Measurements from ENCODE around the gene CORO6.

CORO6 gene

GRCh38 chr17:29611351-29612093 lies 11.2 kb downstream of the CORO6 start:
- no peak for TF ChIP-seq REST (IDR thresholded peaks at IDR 0.05; ENCODE audit: insufficient read depth in 1 of 2, low read depth in 2 of 2, low read length in 2 of 2)
- no peak for TF ChIP-seq SIN3A (IDR thresholded peaks at IDR 0.05; ENCODE audit: borderline replicate concordance, insufficient read depth, low read length)
- no peak for TF ChIP-seq TAF1 (IDR thresholded peaks at IDR 0.05; ENCODE audit: borderline replicate concordance, insufficient read depth, low read length)
- no peak for TF ChIP-seq POLR2AphosphoS5 (IDR thresholded peaks at IDR 0.05; ENCODE audit: low read depth, low read length)
- no peak for TF ChIP-seq FOXP2 (optimal IDR thresholded peaks at IDR 0.05; ENCODE audit: borderline replicate concordance, extremely low read depth, extremely low read length, insufficient read depth)

GRCh38 chr17:29610395-29610794 lies 12.3 kb downstream of the CORO6 start:
- no peak for TF ChIP-seq FOXP2 (optimal IDR thresholded peaks at IDR 0.05; ENCODE audit: borderline replicate concordance, extremely low read depth, extremely low read length, insufficient read depth)
- no peak for TF ChIP-seq SIN3A (IDR thresholded peaks at IDR 0.05; ENCODE audit: borderline replicate concordance, insufficient read depth, low read length)
- TF ChIP-seq TAF1 (IDR thresholded peaks at IDR 0.05; ENCODE audit: borderline replicate concordance, insufficient read depth, low read length): no peak
- TF ChIP-seq REST (IDR thresholded peaks at IDR 0.05; ENCODE audit: insufficient read depth in 1 of 2, low read depth in 2 of 2, low read length in 2 of 2): no peak
- no peak for TF ChIP-seq POLR2AphosphoS5 (IDR thresholded peaks at IDR 0.05; ENCODE audit: low read depth, low read length)

GRCh38 chr17:29608986-29609385 lies 13.7 kb downstream of the CORO6 start:
- TF ChIP-seq SIN3A (IDR thresholded peaks at IDR 0.05; ENCODE audit: borderline replicate concordance, insufficient read depth, low read length): no peak

GRCh38 chr17:29607557-29608195 lies 15.0 kb downstream of the CORO6 start:
- TF ChIP-seq FOXP2 (optimal IDR thresholded peaks at IDR 0.05; ENCODE audit: borderline replicate concordance, extremely low read depth, extremely low read length, insufficient read depth): no peak
- TF ChIP-seq REST (IDR thresholded peaks at IDR 0.05; ENCODE audit: insufficient read depth in 1 of 2, low read depth in 2 of 2, low read length in 2 of 2): no peak
- TF ChIP-seq TAF1 (IDR thresholded peaks at IDR 0.05; ENCODE audit: borderline replicate concordance, insufficient read depth, low read length): no peak
- no peak for TF ChIP-seq POLR2AphosphoS5 (IDR thresholded peaks at IDR 0.05; ENCODE audit: low read depth, low read length)
- TF ChIP-seq SIN3A (IDR thresholded peaks at IDR 0.05; ENCODE audit: borderline replicate concordance, insufficient read depth, low read length): no peak

GRCh38 chr17:29603109-29603674 lies 19.5 kb downstream of the CORO6 start:
- no peak for TF ChIP-seq TAF1 (IDR thresholded peaks at IDR 0.05; ENCODE audit: borderline replicate concordance, insufficient read depth, low read length)
- no peak for TF ChIP-seq FOXP2 (optimal IDR thresholded peaks at IDR 0.05; ENCODE audit: borderline replicate concordance, extremely low read depth, extremely low read length, insufficient read depth)
- no peak for TF ChIP-seq REST (IDR thresholded peaks at IDR 0.05; ENCODE audit: insufficient read depth in 1 of 2, low read depth in 2 of 2, low read length in 2 of 2)
